WERI-Rb-1 (cell line): ENCODE data around the gene FAM3B.

Experiments used
- DNase-seq: peaks from one replicate; pipeline ENCODE4 v3.0.0-alpha.2; 2020
- H3K27ac ChIP-seq: fragments of 250-450 bp; sonication (Bioruptor Pico); 2 replicates; pipeline ENCODE4 v1.5.1; 2020; ENCODE audit warnings: mild to moderate bottlenecking, moderate library complexity
- H3K27me3 ChIP-seq: fragments of 250-450 bp; sonication (Bioruptor Pico); 2 replicates; pipeline ENCODE4 v1.5.1; 2021; ENCODE audit warnings: mild to moderate bottlenecking, low read depth, moderate library complexity; ENCODE audit not compliant: insufficient read depth, severe bottlenecking
- H3K36me3 ChIP-seq: fragments of 250-450 bp; sonication (Bioruptor Pico); 2 replicates; pipeline ENCODE4 v1.5.1; 2020; ENCODE audit warnings: mild to moderate bottlenecking, moderate library complexity
- H3K4me3 ChIP-seq: 2 replicates; pipeline ENCODE4 v1.5.1; 2011; ENCODE audit warnings: low read depth, mild to moderate bottlenecking, control low read depth, low read length
- H3K9me3 ChIP-seq: fragments of 250-450 bp; sonication (Bioruptor Pico); 2 replicates; pipeline ENCODE4 v1.5.1; 2021; ENCODE audit warnings: mild to moderate bottlenecking, moderate library complexity; ENCODE audit not compliant: severe bottlenecking
- CTCF ChIP-seq: IDR thresholded peaks from 2 replicates; pipeline ENCODE4 v1.5.1; 2011; ENCODE audit warnings: low read depth, mild to moderate bottlenecking, control low read depth, inconsistent platforms, low read length

FAM3B gene

DNA sequence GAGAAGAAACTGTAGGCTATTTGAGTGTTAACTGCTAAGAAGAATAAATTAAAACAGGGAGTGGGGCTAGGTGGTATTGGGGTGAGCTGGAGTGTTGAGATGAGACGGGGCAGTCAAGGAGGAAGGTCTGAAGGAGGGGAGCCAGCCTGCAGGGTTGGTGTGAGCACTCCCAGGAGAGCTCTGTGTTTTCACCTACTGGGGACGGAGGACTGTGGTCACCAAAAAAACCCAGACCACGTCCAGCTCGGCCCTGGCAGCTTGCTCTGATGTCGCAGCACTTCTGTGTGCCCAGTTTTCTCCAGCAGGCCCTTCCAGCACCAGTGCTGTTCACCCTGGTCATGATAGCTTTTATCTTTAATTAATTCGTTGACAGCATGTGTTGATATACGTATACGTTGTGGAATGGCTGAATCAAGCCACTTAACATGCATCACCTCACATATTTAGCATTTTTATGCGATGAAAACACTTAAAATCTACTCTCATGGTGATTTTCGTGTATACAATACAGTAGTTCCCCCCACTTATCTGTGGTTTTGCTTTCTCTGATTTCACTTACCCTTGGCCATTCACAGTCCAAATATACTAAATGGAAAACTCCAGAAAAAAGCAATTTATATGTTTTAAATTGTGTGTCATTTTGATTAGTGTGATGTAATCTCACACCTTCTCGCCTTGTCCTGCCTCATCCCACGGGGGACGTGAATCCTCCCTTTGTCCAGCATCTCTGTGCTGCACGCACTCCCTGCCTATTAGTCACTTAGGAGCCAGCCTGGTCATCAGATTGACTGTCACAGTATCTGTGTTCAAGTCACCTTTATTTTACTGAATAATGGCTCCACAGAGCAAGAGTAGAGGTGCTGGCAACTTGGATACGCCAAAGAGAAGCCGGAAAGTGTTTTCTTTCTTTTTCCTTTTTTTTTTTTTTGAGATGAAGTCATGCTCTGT lies 12.3 kb downstream of the FAM3B start:
- Histone ChIP-seq H3K4me3 (no peak overlapping the region), H3K27ac (no peak overlapping the region), H3K27me3 (no peaks in the 10 kb centered on the region), H3K9me3 (peaks cover 5% of the 10 kb centered on the region), H3K36me3 (no peaks in the 10 kb centered on the region)
- no peak for TF ChIP-seq CTCF
- DNase-seq: no peak

DNA sequence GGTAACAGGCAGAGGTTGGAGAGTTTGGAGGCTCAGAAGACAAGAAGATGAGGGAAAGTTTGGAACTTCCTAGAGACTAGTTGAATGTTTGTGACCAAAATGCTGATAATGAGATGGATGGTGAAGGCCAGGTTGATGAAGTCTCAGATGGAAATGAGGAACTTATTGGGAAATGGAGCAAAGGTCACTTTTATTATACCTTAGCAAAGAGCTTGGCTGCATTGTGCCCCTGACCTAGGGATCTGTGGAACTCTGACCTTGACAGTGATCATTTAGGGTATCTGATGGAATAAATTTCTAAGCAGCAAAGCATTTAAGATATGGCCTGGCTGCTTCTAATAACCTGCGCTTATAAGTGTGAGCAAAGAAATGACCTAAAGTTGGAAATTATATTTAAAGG lies 17.2 kb downstream of the FAM3B start:
- Histone ChIP-seq H3K27ac (no peak overlapping the region), H3K36me3 (no peaks in the 10 kb centered on the region), H3K27me3 (no peaks in the 10 kb centered on the region), H3K4me3 (no peak overlapping the region), H3K9me3 (peaks cover 12% of the 10 kb centered on the region)
- TF ChIP-seq CTCF: no peak
- no peak for DNase-seq

GRCh38 chr21:41337515-41337914 lies 20.9 kb downstream of the FAM3B start:
- Histone ChIP-seq H3K36me3 (no peaks in the 10 kb centered on the region), H3K4me3 (no peak overlapping the region), H3K27me3 (no peaks in the 10 kb centered on the region), H3K9me3 (peaks cover 17% of the 10 kb centered on the region), H3K27ac (no peak overlapping the region)
- no peak for TF ChIP-seq CTCF
- DNase-seq: no peak

DNA sequence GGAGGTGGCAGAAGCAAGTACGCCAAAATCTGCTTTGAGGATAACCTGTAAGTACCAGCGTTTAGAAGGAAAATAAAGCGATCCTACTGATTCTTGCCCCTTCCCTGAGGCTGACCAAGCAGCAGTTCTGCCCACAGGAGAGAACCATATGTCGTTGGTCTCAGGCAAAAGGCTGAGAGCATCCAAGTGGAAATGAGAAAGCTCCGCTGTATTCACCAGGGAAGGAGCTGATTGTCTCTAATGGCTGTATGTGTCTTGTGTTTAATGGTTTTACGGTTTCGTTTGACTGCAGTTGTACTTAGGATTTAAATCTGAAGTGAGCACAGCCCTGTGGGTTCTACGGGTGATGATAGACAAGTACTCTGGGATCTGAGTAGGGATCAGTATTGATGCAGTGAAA lies 21.9 kb downstream of the FAM3B start:
- no peaks in the 10 kb centered on the region for H3K27me3 ChIP-seq
- no peak for TF ChIP-seq CTCF
- no peak overlapping the region for H3K27ac ChIP-seq
- peaks cover 17% of the 10 kb centered on the region for H3K9me3 ChIP-seq
- DNase-seq: no peak
- no peak overlapping the region for H3K4me3 ChIP-seq
- H3K36me3 ChIP-seq: no peaks in the 10 kb centered on the region

DNA sequence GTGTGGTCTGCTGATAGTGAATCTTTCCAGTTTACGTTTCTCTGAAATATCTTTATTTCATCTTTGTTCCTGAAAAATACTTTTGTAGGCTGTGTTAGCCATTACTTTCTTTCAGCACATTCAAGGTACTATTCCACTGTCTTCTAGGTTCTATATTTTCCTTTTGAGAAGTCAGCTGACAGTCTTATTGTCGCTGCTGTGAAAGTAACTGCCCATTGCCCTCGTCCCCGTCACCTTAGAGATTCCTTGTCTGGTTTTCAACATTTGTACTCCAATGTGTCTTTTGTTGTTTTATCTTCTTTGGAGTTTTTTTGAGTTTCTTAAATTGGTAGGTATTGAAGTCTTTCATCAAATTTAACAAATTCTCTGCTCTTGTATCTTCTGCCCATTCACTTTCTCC lies 25.4 kb downstream of the FAM3B start:
- no peak for DNase-seq
- H3K9me3 ChIP-seq: peaks cover 5% of the 10 kb centered on the region
- no peaks in the 10 kb centered on the region for H3K27me3 ChIP-seq
- no peak overlapping the region for H3K27ac ChIP-seq
- H3K4me3 ChIP-seq: no peak overlapping the region
- TF ChIP-seq CTCF: no peak
- no peaks in the 10 kb centered on the region for H3K36me3 ChIP-seq

DNA sequence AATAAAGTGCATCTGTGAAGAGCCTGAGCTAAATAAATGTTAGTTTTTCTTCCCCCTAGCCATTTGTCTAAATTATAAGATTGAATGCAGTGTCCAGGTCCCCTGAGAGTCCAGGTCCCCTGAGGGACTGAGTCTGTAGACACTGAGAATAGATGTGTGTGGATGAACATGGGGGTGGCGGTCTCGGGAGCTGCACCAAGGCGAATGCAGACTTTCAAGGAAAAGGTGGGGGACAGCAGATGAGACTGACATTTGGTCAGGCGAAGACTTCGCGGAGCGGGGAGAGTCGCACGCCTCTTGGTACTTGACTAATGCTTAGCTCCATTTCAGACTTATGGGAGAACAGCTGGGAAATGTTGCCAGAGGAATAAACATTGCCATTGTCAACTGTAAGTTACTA lies 27.5 kb downstream of the FAM3B start:
- no peak for TF ChIP-seq CTCF

More for the DNA sequence above, 27.5 kb downstream of the FAM3B start:
- no peaks in the 10 kb centered on the region for H3K36me3 ChIP-seq
- H3K27ac ChIP-seq: no peak overlapping the region
- no peak overlapping the region for H3K4me3 ChIP-seq
- peaks cover 5% of the 10 kb centered on the region for H3K9me3 ChIP-seq
- DNase-seq: no peak
- no peaks in the 10 kb centered on the region for H3K27me3 ChIP-seq
